Endothelial cell of umbilical vein (primary cell): ENCODE measurements around the gene KRT8. TPM values are rescaled to one million over a fixed set of nuclear protein-coding genes. Genes with fewer than 3 reads are reported as not detected.

ENCODE experiments used
- BruUV-seq: library from RNA; stranded (reverse); fragments of 400-500 nt; replicated peaks from 2 replicates; lab custom pipeline; 2021; lab: Mats Ljungman, UMichigan
- CTCF ChIA-PET: fragments of 300-600, 350-600 bp; sonication (Branson Sonifier 250); formaldehyde crosslinking; loops from one replicate; lab custom pipeline; 2021; ENCODE audit warnings: antibody characterized with exemption, inconsistent platforms; lab: Charles Lee
- POLR2A ChIA-PET: fragments of 300-600, 350-600 bp; sonication (Branson Sonifier 250); formaldehyde crosslinking; loops from one replicate; lab custom pipeline; 2021; ENCODE audit warnings: antibody characterized with exemption, inconsistent platforms; lab: Charles Lee
- DNase-seq: peaks from one replicate; pipeline ENCODE4 v3.0.0-alpha.2; 2011; ENCODE audit warnings: low read depth, low spot score
- FAIRE-seq: peaks from 2 replicates; lab custom pipeline; 2011; peaks lifted over from hg19 to GRCh38; lab: Jason Lieb, UNC
- H2AFZ ChIP-seq: 2 replicates; pipeline ENCODE4 v1.6.0; 2012; ENCODE audit warnings: low read depth, low read length, control low read depth, inconsistent platforms
- H3K27ac ChIP-seq: 2 replicates; pipeline ENCODE4 v1.5.1; 2011; ENCODE audit warnings: low read depth, mild to moderate bottlenecking, control low read depth, low read length, moderate library complexity; ENCODE audit not compliant: insufficient read depth
- H3K27me3 ChIP-seq, 2 experiments: 2 replicates each; pipeline versions ENCODE4 v1.6.0 to v1.6.1; 2011; ENCODE audit warnings: low read length in 2 of 2, mixed read lengths in 1 of 2; ENCODE audit not compliant: control insufficient read depth in 2 of 2, insufficient read depth in 2 of 2
- H3K36me3 ChIP-seq, 2 experiments: 2 replicates in 1 of 2; 3 replicates in 1 of 2; pipeline ENCODE4 v1.5.1; 2011; ENCODE audit warnings: low read length in 2 of 2, mild to moderate bottlenecking in 1 of 2, moderate library complexity in 1 of 2; ENCODE audit not compliant: control insufficient read depth in 2 of 2, insufficient read depth in 2 of 2; ENCODE audit errors: extremely low read depth in 1 of 2
- H3K4me1 ChIP-seq: 3 replicates; pipeline ENCODE4 v1.5.1; 2011; ENCODE audit warnings: mild to moderate bottlenecking, low read length; ENCODE audit not compliant: control insufficient read depth, insufficient read depth; ENCODE audit errors: extremely low read depth
- H3K4me2 ChIP-seq: 2 replicates; pipeline ENCODE4 v1.6.1; 2011; ENCODE audit warnings: low read length, control low read depth, mixed read lengths; ENCODE audit not compliant: insufficient read depth
- H3K4me3 ChIP-seq, 3 experiments: fragments of 200-600 bp in 1 of 3; sonication (generic), shearing (Covaris generic) in 1 of 3; replicated peaks in 1 of 3; 2 replicates each; pipeline ENCODE4 v1.5.1; 2011 to 2016; ENCODE audit warnings: control low read depth in 3 of 3, low read length in 3 of 3, mild to moderate bottlenecking in 2 of 3, inconsistent platforms in 1 of 3, low read depth in 1 of 3, moderate library complexity in 1 of 3; ENCODE audit not compliant: insufficient read depth in 1 of 3
- H3K79me2 ChIP-seq: 2 replicates; pipeline ENCODE4 v1.6.0; 2012; ENCODE audit warnings: low read length, inconsistent platforms; ENCODE audit not compliant: control insufficient read depth, insufficient read depth
- H3K9ac ChIP-seq: replicated peaks from 2 replicates; pipeline ENCODE3; 2011; ENCODE audit warnings: low read length, control low read depth; ENCODE audit not compliant: insufficient read depth; ENCODE audit errors: extremely low read depth
- H3K9me1 ChIP-seq: replicated peaks from 3 replicates; pipeline ENCODE4 v1.6.0; 2011; ENCODE audit warnings: mild to moderate bottlenecking, low read length; ENCODE audit not compliant: control insufficient read depth, insufficient read depth; ENCODE audit errors: extremely low read depth
- H3K9me3 ChIP-seq: replicated peaks from 2 replicates; pipeline ENCODE4 v1.5.1; 2012; ENCODE audit warnings: low read length, inconsistent platforms; ENCODE audit not compliant: control insufficient read depth, insufficient read depth
- H4K20me1 ChIP-seq: replicated peaks from 2 replicates; pipeline ENCODE3; 2011; ENCODE audit warnings: mild to moderate bottlenecking, low read length; ENCODE audit not compliant: control insufficient read depth, insufficient read depth; ENCODE audit errors: extremely low read depth
- CTCF ChIP-seq, 2 donors: IDR thresholded peaks; 1 replicate in 1 of 2; 2 replicates in 1 of 2; pipeline ENCODE4 v1.5.1; 2011; ENCODE audit warnings: low read length in 2 of 2, mild to moderate bottlenecking in 2 of 2, moderate library complexity in 2 of 2, control low read depth in 1 of 2, inconsistent platforms in 1 of 2, low read depth in 1 of 2; ENCODE audit not compliant: insufficient read depth in 1 of 2; ENCODE audit errors: extremely low read depth in 1 of 2
- EZH2 ChIP-seq: IDR thresholded peaks from 2 replicates; pipeline ENCODE4 v1.6.1; 2012; ENCODE audit warnings: borderline replicate concordance, low read depth, mild to moderate bottlenecking, moderate library complexity, low read length, inconsistent platforms; ENCODE audit not compliant: severe bottlenecking
- GATA2 ChIP-seq: IDR thresholded peaks from 2 replicates; pipeline ENCODE4 v1.7.0; 2011; ENCODE audit warnings: low read depth, mild to moderate bottlenecking, moderate library complexity, mixed read lengths, low read length; ENCODE audit not compliant: insufficient read length, insufficient read depth
- MYC ChIP-seq: IDR thresholded peaks from one replicate; pipeline ENCODE4 v1.6.1; 2011; ENCODE audit warnings: mild to moderate bottlenecking, low read depth, low read length
- POLR2A ChIP-seq: IDR thresholded peaks from 2 replicates; pipeline ENCODE4 v1.6.1; 2012; ENCODE audit warnings: low read depth, mild to moderate bottlenecking, control low read depth, low read length
- POLR2AphosphoS5 ChIP-seq: IDR thresholded peaks from 2 replicates; pipeline ENCODE4 v1.6.1; 2012; ENCODE audit warnings: low read depth, mild to moderate bottlenecking, control low read depth, low read length, moderate library complexity; ENCODE audit not compliant: insufficient read depth
- dilution Hi-C: fragments of 300-500 bp; cut with MboI; formaldehyde crosslinking; loops from one replicate; pipeline ENCODE4 v1.15.0; 2019; ENCODE audit warnings: low sequenced_read_pairs; ENCODE audit not compliant: extremely low pct_ligation_motif_present
- intact Hi-C: fragments of 100-400 bp; cut with micrococcal nuclease; formaldehyde crosslinking; loops from one replicate; pipeline ENCODE4 v1.10.0; 2022
- polyA plus RNA-seq, 4 experiments: library from polyadenylated mRNA; depleted of rRNA in 3 of 4; stranded (reverse) in 3 of 4; unstranded in 1 of 4; fragments of >200 nt; gene quantifications; 2 replicates each; pipeline versions ENCODE4 v1.2.1 to v1.2.3, GENCODE V29; 2011 to 2012; ENCODE audit warnings: missing spikeins in 1 of 4
- total RNA-seq: library from RNA; stranded (reverse); gene quantifications from 2 replicates; pipeline ENCODE4 v1.2.3, GENCODE V29; 2021
- TF ChIP-seq, protein P1 (sequence below): IDR thresholded peaks from 2 replicates; pipeline ENCODE4 v1.6.1; 2011; ENCODE audit not compliant: insufficient read depth, insufficient read length

The KRT8 gene
- total and polyA plus RNA-seq, 2 donors (not counting 3 experiments of a cell fraction or from before 2014, with no cell fraction given), result 23.5 to 31.7 TPM

- POLR2A ChIA-PET, result no interaction called here
- no peak overlapping the region for H3K4me3 ChIP-seq
- dilution Hi-C loops, result no loop called here
- DNase-seq (no peak), FAIRE-seq (no peak)
- CTCF ChIA-PET, result interaction anchor here (0.8 to 2.1 kb wide), 5 partner anchors 14 to 60 kb away, joined by 3 to 26 read pairs (median 9); no protein-coding TSS in a partner anchor
- H3K4me1 ChIP-seq, result peaks cover 25% of the 10 kb centered on the region
- H3K4me2 ChIP-seq, result no peak overlapping the region
- TF ChIP-seq GATA2 (no peak), POLR2AphosphoS5 (no peak), EZH2 (no peak), CTCF (IDR thresholded peaks at IDR 0.05; ENCODE audit: extremely low read depth in 1 of 2, insufficient read depth in 1 of 2, low read depth in 1 of 2, low read length in 2 of 2) (no peak), MYC (no peak), POLR2A (no peak)
- TF ChIP-seq, protein P1, sequence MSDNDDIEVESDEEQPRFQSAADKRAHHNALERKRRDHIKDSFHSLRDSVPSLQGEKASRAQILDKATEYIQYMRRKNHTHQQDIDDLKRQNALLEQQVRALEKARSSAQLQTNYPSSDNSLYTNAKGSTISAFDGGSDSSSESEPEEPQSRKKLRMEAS, result no peak
- H3K27ac ChIP-seq, result no peak overlapping the region
- BruUV-seq, result no TSS peak
- no peaks in the 10 kb centered on the region for H3K27me3 ChIP-seq
- no peaks in the 10 kb centered on the region for H4K20me1 ChIP-seq
- no peaks in the 10 kb centered on the region for H3K9me3 ChIP-seq
- H3K36me3 ChIP-seq, result no peaks in the 10 kb centered on the region
- no peak overlapping the region for H3K9ac ChIP-seq
- H3K79me2 ChIP-seq, result no peaks in the 10 kb centered on the region
- intact Hi-C loops, result no loop called here
- H3K9me1 ChIP-seq, result no peaks in the 10 kb centered on the region
- H2AFZ ChIP-seq, result no peak overlapping the region
Observed at GRCh38 chr12:52920937-52921336, 16.1 kb upstream of the KRT8 start.
